PC-9 (cell line): Measurements from ENCODE around the gene ALS2.

Experiments used
- EZH2 ChIP-seq: fragments of 200-600 bp; sonication (generic); IDR thresholded peaks from 2 replicates; pipeline ENCODE4 v1.8.0; 2017; ENCODE audit warnings: antibody characterized with exemption, low read depth
- TF ChIP-seq, protein P1 (sequence below): fragments of 200-600 bp; sonication (generic); conservative IDR thresholded peaks from 2 replicates; pipeline ENCODE4 v1.6.1; 2017; ENCODE audit warnings: mixed run types, antibody characterized with exemption, mild to moderate bottlenecking, moderate library complexity

DNA sequence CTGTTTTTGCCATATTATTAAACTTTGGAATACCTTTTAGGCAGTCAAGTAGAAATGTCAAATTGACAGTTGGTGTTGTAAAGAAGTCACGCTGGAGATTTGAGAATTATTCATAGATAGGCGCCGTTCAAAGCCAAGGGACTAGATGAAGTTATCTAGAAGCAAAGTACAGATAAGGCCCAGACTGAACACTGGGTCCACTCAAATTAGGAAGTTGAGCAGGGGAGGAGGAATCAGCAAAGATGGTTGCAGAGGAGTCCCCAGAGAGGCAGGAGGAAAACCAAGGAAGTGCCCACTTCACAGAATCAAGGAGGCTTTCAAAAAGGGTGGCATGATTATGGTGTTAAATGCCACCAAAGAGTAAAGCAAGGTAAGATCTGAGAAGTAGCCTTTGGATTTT, 9.6 kb upstream of the ALS2 start:
- no peak for TF ChIP-seq EZH2
- TF ChIP-seq, protein P1, sequence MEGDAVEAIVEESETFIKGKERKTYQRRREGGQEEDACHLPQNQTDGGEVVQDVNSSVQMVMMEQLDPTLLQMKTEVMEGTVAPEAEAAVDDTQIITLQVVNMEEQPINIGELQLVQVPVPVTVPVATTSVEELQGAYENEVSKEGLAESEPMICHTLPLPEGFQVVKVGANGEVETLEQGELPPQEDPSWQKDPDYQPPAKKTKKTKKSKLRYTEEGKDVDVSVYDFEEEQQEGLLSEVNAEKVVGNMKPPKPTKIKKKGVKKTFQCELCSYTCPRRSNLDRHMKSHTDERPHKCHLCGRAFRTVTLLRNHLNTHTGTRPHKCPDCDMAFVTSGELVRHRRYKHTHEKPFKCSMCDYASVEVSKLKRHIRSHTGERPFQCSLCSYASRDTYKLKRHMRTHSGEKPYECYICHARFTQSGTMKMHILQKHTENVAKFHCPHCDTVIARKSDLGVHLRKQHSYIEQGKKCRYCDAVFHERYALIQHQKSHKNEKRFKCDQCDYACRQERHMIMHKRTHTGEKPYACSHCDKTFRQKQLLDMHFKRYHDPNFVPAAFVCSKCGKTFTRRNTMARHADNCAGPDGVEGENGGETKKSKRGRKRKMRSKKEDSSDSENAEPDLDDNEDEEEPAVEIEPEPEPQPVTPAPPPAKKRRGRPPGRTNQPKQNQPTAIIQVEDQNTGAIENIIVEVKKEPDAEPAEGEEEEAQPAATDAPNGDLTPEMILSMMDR: no peak
